H1 (cell line): ENCODE data around the gene PTPRC. TPM values are rescaled to one million over a fixed set of nuclear protein-coding genes. Genes with fewer than 3 reads are reported as not detected.

ENCODE experiments used
- CTCF ChIA-PET: fragments of 300-600 bp; sonication (Branson Sonifier 250); formaldehyde crosslinking; loops from one replicate; lab custom pipeline; 2021; ENCODE audit not compliant: partially characterized antibody; lab: Charles Lee
- POLR2A ChIA-PET: fragments of 300-600 bp; sonication (Branson Sonifier 250); formaldehyde crosslinking; loops from one replicate; lab custom pipeline; 2021; ENCODE audit warnings: inconsistent platforms; ENCODE audit not compliant: partially characterized antibody; lab: Charles Lee
- DNase-seq, 2 experiments: peaks; one replicate each; pipeline versions ENCODE4 v3.0.0 to v3.0.0-alpha.2; 2010 to 2022; ENCODE audit warnings: low spot score in 2 of 2, low read depth in 1 of 2, mixed read lengths in 1 of 2
- FAIRE-seq: peaks from 2 replicates; lab custom pipeline; 2011; peaks lifted over from hg19 to GRCh38; lab: Jason Lieb, UNC
- H2AFZ ChIP-seq: 2 replicates; pipeline ENCODE4 v1.8.1; 2012; ENCODE audit warnings: low read length, inconsistent platforms
- H2AK5ac ChIP-seq: 2 replicates; pipeline ENCODE4 v1.6.1; 2013; ENCODE audit warnings: low read depth, low read length
- H2BK120ac ChIP-seq: replicated peaks from 2 replicates; pipeline ENCODE3; 2013; ENCODE audit warnings: low read depth, low read length, inconsistent platforms
- H2BK12ac ChIP-seq: 2 replicates; pipeline ENCODE4 v1.6.1; 2013; ENCODE audit warnings: low read depth, low read length
- H2BK15ac ChIP-seq: 2 replicates; pipeline ENCODE4 v1.6.1; 2013; ENCODE audit warnings: low read length
- H2BK20ac ChIP-seq: 2 replicates; pipeline ENCODE4 v1.6.1; 2013; ENCODE audit warnings: low read length
- H2BK5ac ChIP-seq: 2 replicates; pipeline ENCODE4 v1.6.1; 2013; ENCODE audit warnings: low read depth, low read length
- H3K14ac ChIP-seq: 2 replicates; pipeline ENCODE4 v1.6.1; 2013; ENCODE audit warnings: inconsistent platforms; ENCODE audit not compliant: insufficient read length
- H3K18ac ChIP-seq: 2 replicates; pipeline ENCODE4 v1.6.1; 2013; ENCODE audit warnings: low read length; ENCODE audit errors: extremely low read depth
- H3K23ac ChIP-seq: 2 replicates; pipeline ENCODE4 v1.6.1; 2013; ENCODE audit warnings: inconsistent platforms; ENCODE audit not compliant: insufficient read length
- H3K23me2 ChIP-seq: 2 replicates; pipeline ENCODE4 v1.6.1; 2013; ENCODE audit warnings: low read depth, low read length
- H3K27ac ChIP-seq: 2 replicates; pipeline ENCODE4 v1.6.1; 2011; ENCODE audit warnings: low read depth, low read length, inconsistent platforms
- H3K27me3 ChIP-seq, 4 experiments: replicated peaks in 1 of 4; 1 replicate in 1 of 4; 2 replicates in 3 of 4; pipeline versions ENCODE4 v1.6.1 to v1.8.1; 2011 to 2013; ENCODE audit warnings: low read length in 3 of 4, mild to moderate bottlenecking in 3 of 4, inconsistent platforms in 2 of 4, mixed read lengths in 2 of 4, moderate library complexity in 1 of 4; ENCODE audit not compliant: control insufficient read depth in 3 of 4, insufficient read depth in 3 of 4; ENCODE audit errors: extremely low read depth in 1 of 4
- H3K36me3 ChIP-seq, 4 experiments: 2 replicates each; pipeline versions ENCODE4 v1.6.1 to v1.8.1; 2011 to 2013; ENCODE audit warnings: mild to moderate bottlenecking in 4 of 4, low read length in 3 of 4, moderate library complexity in 2 of 4, control low read depth in 1 of 4, inconsistent platforms in 1 of 4; ENCODE audit not compliant: insufficient read depth in 4 of 4, control insufficient read depth in 2 of 4
- H3K4ac ChIP-seq: replicated peaks from 2 replicates; pipeline ENCODE3; 2013; ENCODE audit warnings: low read length, low read depth, mixed read lengths, inconsistent platforms; ENCODE audit not compliant: insufficient read length
- H3K4me1 ChIP-seq, 4 experiments: replicated peaks in 1 of 4; 1 replicate in 1 of 4; 2 replicates in 3 of 4; pipeline versions ENCODE4 v1.6.1 to v1.8.1; 2011 to 2013; ENCODE audit warnings: low read length in 3 of 4, inconsistent platforms in 2 of 4, mixed read lengths in 1 of 4; ENCODE audit not compliant: insufficient read depth in 4 of 4, control insufficient read depth in 3 of 4
- H3K4me2 ChIP-seq, 2 experiments: 2 replicates each; pipeline versions ENCODE4 v1.6.1 to v1.8.1; 2011 to 2013; ENCODE audit warnings: low read depth in 2 of 2, low read length in 2 of 2, control low read depth in 1 of 2, inconsistent platforms in 1 of 2, mild to moderate bottlenecking in 1 of 2; ENCODE audit not compliant: insufficient read depth in 1 of 2
- H3K4me3 ChIP-seq, 4 experiments: fragments of 200-600, 300-600 bp in 1 of 4; sonication (generic), shearing (Covaris generic), sonication (Bioruptor Twin) in 1 of 4; 2 replicates each; pipeline versions ENCODE4 v1.5.1 to v1.8.1; 2011 to 2016; ENCODE audit warnings: low read length in 4 of 4, low read depth in 3 of 4, control low read depth in 2 of 4, inconsistent platforms in 2 of 4, mild to moderate bottlenecking in 2 of 4, mixed read lengths in 1 of 4, moderate library complexity in 1 of 4; ENCODE audit not compliant: insufficient read depth in 2 of 4; ENCODE audit errors: extremely low read depth in 1 of 4
- H3K56ac ChIP-seq: replicated peaks from 2 replicates; pipeline ENCODE3; 2013; ENCODE audit warnings: low read depth, mild to moderate bottlenecking, mixed read lengths, low read length, inconsistent platforms; ENCODE audit not compliant: insufficient read length
- H3K79me1 ChIP-seq: 2 replicates; pipeline ENCODE4 v1.6.1; 2013; ENCODE audit warnings: low read depth, low read length, control low read depth
- H3K79me2 ChIP-seq, 2 experiments: 2 replicates each; pipeline versions ENCODE4 v1.6.1 to v1.8.1; 2012 to 2013; ENCODE audit warnings: low read length in 2 of 2, mild to moderate bottlenecking in 2 of 2, inconsistent platforms in 1 of 2; ENCODE audit not compliant: insufficient read depth in 2 of 2, control insufficient read depth in 1 of 2
- H3K9ac ChIP-seq, 4 experiments: replicated peaks in 1 of 4; 1 replicate in 1 of 4; 2 replicates in 3 of 4; pipeline versions ENCODE4 v1.6.1 to v1.8.1; 2011 to 2013; ENCODE audit warnings: low read depth in 3 of 4, low read length in 3 of 4, control low read depth in 2 of 4, mild to moderate bottlenecking in 2 of 4, moderate library complexity in 2 of 4, inconsistent platforms in 1 of 4; ENCODE audit errors: extremely low read depth in 1 of 4
- H3K9me3 ChIP-seq, 2 experiments: 2 replicates each; pipeline versions ENCODE4 v1.6.1 to v1.8.1; 2012 to 2013; ENCODE audit warnings: mild to moderate bottlenecking in 2 of 2, moderate library complexity in 2 of 2, control low read depth in 1 of 2, inconsistent platforms in 1 of 2, low read depth in 1 of 2, low read length in 1 of 2, mixed read lengths in 1 of 2; ENCODE audit not compliant: insufficient read depth in 2 of 2
- H4K20me1 ChIP-seq, 2 experiments: replicated peaks in 1 of 2; 2 replicates each; pipeline versions ENCODE3 to v1.8.1; 2011 to 2013; ENCODE audit warnings: inconsistent platforms in 2 of 2, low read length in 2 of 2, mild to moderate bottlenecking in 1 of 2; ENCODE audit not compliant: insufficient read depth in 2 of 2, control insufficient read depth in 1 of 2
- H4K5ac ChIP-seq: 2 replicates; pipeline ENCODE4 v1.6.1; 2013; ENCODE audit warnings: low read length, low read depth, mixed read lengths, inconsistent platforms; ENCODE audit not compliant: insufficient read length
- H4K8ac ChIP-seq: 2 replicates; pipeline ENCODE4 v1.8.0; 2013; ENCODE audit warnings: mild to moderate bottlenecking, moderate library complexity, low read length, inconsistent platforms; ENCODE audit not compliant: insufficient read depth; ENCODE audit errors: extremely low read depth
- H4K91ac ChIP-seq: replicated peaks from 2 replicates; pipeline ENCODE3; 2013; ENCODE audit warnings: low read length, mixed read lengths, inconsistent platforms; ENCODE audit not compliant: insufficient read length
- CBX5 ChIP-seq: fragments of 300-800, 300-1000 bp; sonication (generic); IDR thresholded peaks from 2 replicates; pipeline ENCODE4 v1.7.1; 2016; ENCODE audit warnings: antibody characterized with exemption, low read length, low read depth
- FOSL1 ChIP-seq: IDR thresholded peaks from 2 replicates; pipeline ENCODE4 v1.6.1; 2011; ENCODE audit warnings: mild to moderate bottlenecking, low read depth, low read length, moderate library complexity; ENCODE audit not compliant: insufficient read depth
- SIRT6 ChIP-seq: IDR thresholded peaks from one replicate; pipeline ENCODE4 v1.7.1; 2012; ENCODE audit warnings: low read length, inconsistent platforms
- polyA plus RNA-seq, 7 experiments: library from polyadenylated mRNA; depleted of rRNA in 3 of 7; stranded (reverse) in 5 of 7; unstranded in 2 of 7; fragments of >200 nt in 5 of 7; fragments of 200-250 nt in 2 of 7; gene quantifications; 1 replicate in 5 of 7; 2 replicates in 1 of 7; 4 replicates in 1 of 7; pipeline versions ENCODE4 v1.2.1 to v1.2.3, GENCODE V29; 2011 to 2013; ENCODE audit warnings: missing spikeins in 2 of 7, mixed read lengths in 2 of 7
- total RNA-seq: library from RNA; stranded (reverse); fragmentation: NEBNext Ultra II Directional; extraction: Animal tissue kit (Norgen Biotek cat#: 25700); gene quantifications from 2 replicates; pipeline ENCODE4 v1.2.1, GENCODE V29; 2021

PTPRC gene
- total and polyA plus RNA-seq, 2 of the 8 experiments (the other 6 are each of a cell fraction or from before 2014, with no cell fraction given) = 0.05 TPM; not detected in 1

GRCh38 chr1:198667807-198668206, 29.0 kb downstream of the PTPRC start:
- H3K9ac ChIP-seq = no peak overlapping the region
- H3K56ac ChIP-seq = no peak overlapping the region
- H3K4ac ChIP-seq = no peak overlapping the region
- no peaks in the 10 kb centered on the region for H3K27me3 ChIP-seq
- no peak overlapping the region for H3K23ac ChIP-seq
- no peak overlapping the region for H2BK12ac ChIP-seq
- H3K79me2 ChIP-seq = no peaks in the 10 kb centered on the region
- POLR2A ChIA-PET = no interaction called here
- peaks cover 0 to 3% (median 1%) of the 10 kb centered on the region in 4 experiments; a peak in 1 of 7 replicates for H3K4me1 ChIP-seq
- DNase-seq (no peak), FAIRE-seq (no peak)
- H3K79me1 ChIP-seq = no peaks in the 10 kb centered on the region
- H3K4me2 ChIP-seq = no peak overlapping the region
- H3K9me3 ChIP-seq = no peaks in the 10 kb centered on the region
- H3K18ac ChIP-seq = no peak overlapping the region
- no peaks in the 10 kb centered on the region for H4K20me1 ChIP-seq
- H3K23me2 ChIP-seq = no peaks in the 10 kb centered on the region
- H2BK5ac ChIP-seq = no peak overlapping the region
- no peak overlapping the region for H2BK20ac ChIP-seq
- H2BK120ac ChIP-seq = no peak overlapping the region
- H3K4me3 ChIP-seq = no peak overlapping the region
- CTCF ChIA-PET = interaction anchor here (0.6 to 2.4 kb wide), 5 partner anchors 31 to 530 kb away, joined by 3 to 6 read pairs (median 3); no protein-coding TSS in a partner anchor
- H2AFZ ChIP-seq = no peak overlapping the region
- no peak overlapping the region for H3K14ac ChIP-seq
- H3K27ac ChIP-seq = no peak overlapping the region
- no peak overlapping the region for H4K91ac ChIP-seq
- no peak overlapping the region for H4K8ac ChIP-seq
- H3K36me3 ChIP-seq = no peaks in the 10 kb centered on the region
- H4K5ac ChIP-seq = no peak overlapping the region
- H2AK5ac ChIP-seq = no peak overlapping the region
- no peak overlapping the region for H2BK15ac ChIP-seq
- TF ChIP-seq CBX5 = no peak
- no peak for TF ChIP-seq SIRT6
- no peak for TF ChIP-seq FOSL1
